DND-41 (cell line): ENCODE results near the gene TSPAN3.

Source experiments
- ATAC-seq: fragments of 200-7000 bp; cut with Tn5 transposase; 3 replicates; pipeline ENCODE4 v1.9.1; 2021; ENCODE audit warnings: low read depth; ENCODE audit not compliant: insufficient read depth
- DNase-seq: peaks from one replicate; pipeline ENCODE4 v3.0.0-alpha.2; 2020
- H2AFZ ChIP-seq: 2 replicates; pipeline ENCODE4 v1.6.0; 2012; ENCODE audit warnings: low read depth, low read length
- H3K27ac ChIP-seq: 2 replicates; pipeline ENCODE4 v1.5.1; 2012; ENCODE audit warnings: low read length, inconsistent platforms
- H3K27me3 ChIP-seq: fragments of 200-600 bp; sonication (generic); 2 replicates; pipeline ENCODE4 v1.6.0; 2012; ENCODE audit warnings: low read length, mild to moderate bottlenecking, inconsistent platforms; ENCODE audit not compliant: insufficient read depth, poor library complexity
- H3K36me3 ChIP-seq: 2 replicates; pipeline ENCODE4 v1.5.1; 2012; ENCODE audit warnings: low read length, inconsistent platforms; ENCODE audit not compliant: insufficient read depth
- H3K4me1 ChIP-seq: 2 replicates; pipeline ENCODE4 v1.5.1; 2012; ENCODE audit warnings: mild to moderate bottlenecking, low read length; ENCODE audit not compliant: insufficient read depth
- H3K4me2 ChIP-seq: 2 replicates; pipeline ENCODE4 v1.6.0; 2012; ENCODE audit warnings: mild to moderate bottlenecking, moderate library complexity, low read length, inconsistent platforms; ENCODE audit not compliant: insufficient read depth
- H3K4me3 ChIP-seq, 2 experiments: fragments of 200-600 bp in 1 of 2; shearing (Covaris generic) in 1 of 2; 2 replicates each; pipeline ENCODE4 v1.5.1; 2012 to 2016; ENCODE audit warnings: inconsistent platforms in 2 of 2, low read length in 2 of 2, mild to moderate bottlenecking in 2 of 2, low read depth in 1 of 2, moderate library complexity in 1 of 2
- H3K79me2 ChIP-seq: 2 replicates; pipeline ENCODE4 v1.6.0; 2012; ENCODE audit warnings: low read length, inconsistent platforms; ENCODE audit not compliant: insufficient read depth
- H3K9ac ChIP-seq: 2 replicates; pipeline ENCODE4 v1.6.0; 2012; ENCODE audit warnings: low read depth, mild to moderate bottlenecking, inconsistent platforms, low read length, moderate library complexity
- H3K9me3 ChIP-seq: 2 replicates; pipeline ENCODE4 v1.5.1; 2012; ENCODE audit warnings: low read length, moderate library complexity, mild to moderate bottlenecking, inconsistent platforms; ENCODE audit not compliant: insufficient read depth, severe bottlenecking
- H4K20me1 ChIP-seq: 2 replicates; pipeline ENCODE4 v1.6.0; 2012; ENCODE audit warnings: low read length; ENCODE audit not compliant: insufficient read depth
- CTCF ChIP-seq: IDR thresholded peaks from 2 replicates; pipeline ENCODE4 v1.5.1; 2012; ENCODE audit warnings: borderline replicate concordance, low read length, moderate library complexity, mild to moderate bottlenecking; ENCODE audit not compliant: poor library complexity, severe bottlenecking; ENCODE audit errors: extremely low read depth
- EZH2 ChIP-seq: IDR thresholded peaks from 3 replicates; pipeline ENCODE4 v1.6.1; 2012; ENCODE audit warnings: borderline replicate concordance, low read depth, mild to moderate bottlenecking, moderate library complexity, low read length, inconsistent platforms; ENCODE audit not compliant: severe bottlenecking

TSPAN3 gene

DNA sequence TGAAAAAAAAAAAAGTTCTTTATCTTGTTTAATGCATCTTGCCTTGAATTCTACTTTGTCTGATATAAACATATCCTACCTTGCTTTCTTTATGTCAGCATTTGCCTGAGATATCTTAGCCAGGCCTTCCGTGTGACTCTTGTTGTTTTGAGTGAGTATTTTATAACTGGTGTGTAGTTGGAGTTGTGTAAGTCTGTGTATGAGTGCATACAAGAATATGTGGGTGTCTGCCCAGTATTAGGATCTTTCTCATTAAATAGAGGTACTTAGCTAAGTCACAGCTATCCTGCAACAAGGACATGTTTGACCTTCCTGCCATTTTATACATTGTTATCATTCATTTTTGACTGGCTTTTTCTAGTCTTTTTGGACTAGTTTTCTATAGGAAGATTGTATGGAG is 22.5 kb upstream of the TSPAN3 start:
- Histone ChIP-seq H3K4me2 (no peak overlapping the region), H3K79me2 (no peaks in the 10 kb centered on the region), H3K9ac (no peak overlapping the region), H3K4me3 (no peak overlapping the region), H3K27ac (no peak overlapping the region), H4K20me1 (no peaks in the 10 kb centered on the region), H3K4me1 (no peaks in the 10 kb centered on the region), H3K27me3 (no peaks in the 10 kb centered on the region), H2AFZ (no peak overlapping the region), H3K36me3 (no peaks in the 10 kb centered on the region), H3K9me3 (no peaks in the 10 kb centered on the region)
- ATAC-seq (no peak), DNase-seq (no peak)
- TF ChIP-seq CTCF (no peak), EZH2 (no peak)

- Histone ChIP-seq H3K9ac (no peak overlapping the region), H3K4me3 (no peak overlapping the region), H3K27ac (no peak overlapping the region), H2AFZ (no peak overlapping the region), H3K79me2 (no peaks in the 10 kb centered on the region), H3K36me3 (no peaks in the 10 kb centered on the region), H3K9me3 (no peaks in the 10 kb centered on the region), H3K4me1 (no peaks in the 10 kb centered on the region), H3K27me3 (no peaks in the 10 kb centered on the region), H3K4me2 (no peak overlapping the region), H4K20me1 (no peaks in the 10 kb centered on the region)
- no peak for TF ChIP-seq CTCF
- no peak for TF ChIP-seq EZH2
- ATAC-seq (no peak), DNase-seq (no peak)
These were observed 20.2 kb upstream of the TSPAN3 start for GRCh38 chr15:77091097-77091496.

- H3K27ac ChIP-seq: no peak overlapping the region
- H3K79me2 ChIP-seq: no peaks in the 10 kb centered on the region
- ATAC-seq (no peak), DNase-seq (no peak)
- H2AFZ ChIP-seq: no peak overlapping the region
- no peak overlapping the region for H3K4me3 ChIP-seq
- no peaks in the 10 kb centered on the region for H3K9me3 ChIP-seq
- no peaks in the 10 kb centered on the region for H4K20me1 ChIP-seq
- no peaks in the 10 kb centered on the region for H3K4me1 ChIP-seq
- no peaks in the 10 kb centered on the region for H3K27me3 ChIP-seq
- no peak overlapping the region for H3K4me2 ChIP-seq
- no peaks in the 10 kb centered on the region for H3K36me3 ChIP-seq
- no peak overlapping the region for H3K9ac ChIP-seq
- no peak for TF ChIP-seq EZH2
- TF ChIP-seq CTCF: no peak
These were observed 16.3 kb upstream of the TSPAN3 start for GRCh38 chr15:77087213-77087612.

- Histone ChIP-seq H3K4me1 (no peaks in the 10 kb centered on the region), H3K9me3 (no peaks in the 10 kb centered on the region), H3K27me3 (no peaks in the 10 kb centered on the region), H3K36me3 (no peaks in the 10 kb centered on the region), H4K20me1 (no peaks in the 10 kb centered on the region), H3K27ac (no peak overlapping the region), H3K9ac (no peak overlapping the region), H2AFZ (no peak overlapping the region), H3K4me2 (no peak overlapping the region), H3K79me2 (no peaks in the 10 kb centered on the region), H3K4me3 (no peak overlapping the region)
- DNase-seq (no peak), ATAC-seq (no peak)
- TF ChIP-seq CTCF (no peak), EZH2 (no peak)
These were observed 14.4 kb upstream of the TSPAN3 start for GRCh38 chr15:77085297-77085696.
